WI38 (cell line): ENCODE data around the gene CUX1.

Experiments
- H3K4me3 ChIP-seq: 2 replicates; pipeline ENCODE4 v1.5.1; 2011; ENCODE audit warnings: low read depth, mild to moderate bottlenecking, control low read depth, low read length
- CTCF ChIP-seq: IDR thresholded peaks from 2 replicates; pipeline ENCODE4 v1.5.1; 2012; ENCODE audit warnings: low read depth, mild to moderate bottlenecking, control low read depth, low read length

Gene CUX1

GRCh38 chr7:101954499-101954898 lies 137.1 kb downstream of the CUX1 start:
- no peak for TF ChIP-seq CTCF
- H3K4me3 ChIP-seq = no peak overlapping the region

DNA sequence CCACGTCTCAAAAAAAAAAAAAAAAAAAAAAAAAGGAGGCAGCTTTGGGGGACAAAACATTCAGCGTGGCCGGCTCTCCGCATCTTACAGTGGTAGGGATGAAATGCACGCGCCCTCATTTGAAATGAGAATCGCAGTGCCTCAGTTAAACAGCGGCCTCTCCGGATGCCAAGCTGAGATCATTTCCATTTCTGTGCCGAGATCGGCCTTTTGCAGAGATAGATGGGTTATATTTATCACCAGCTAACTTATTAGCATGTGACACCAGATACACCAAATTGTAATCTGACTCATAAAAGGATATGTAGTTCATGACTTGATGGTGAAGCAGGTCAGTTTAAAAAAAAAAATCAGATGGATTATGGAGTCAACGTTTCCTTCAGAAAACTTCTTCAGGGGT lies 138.7 kb downstream of the CUX1 start:
- no peak for TF ChIP-seq CTCF
- no peak overlapping the region for H3K4me3 ChIP-seq

- no peak for TF ChIP-seq CTCF
These were observed 140.5 kb downstream of the CUX1 start for GRCh38 chr7:101957744-101958525.

GRCh38 chr7:101959342-101959741 lies 141.9 kb downstream of the CUX1 start:
- H3K4me3 ChIP-seq = no peak overlapping the region
- no peak for TF ChIP-seq CTCF

More at GRCh38 chr7:101957744-101958525, 140.5 kb downstream of the CUX1 start:
- H3K4me3 ChIP-seq = no peak overlapping the region

DNA sequence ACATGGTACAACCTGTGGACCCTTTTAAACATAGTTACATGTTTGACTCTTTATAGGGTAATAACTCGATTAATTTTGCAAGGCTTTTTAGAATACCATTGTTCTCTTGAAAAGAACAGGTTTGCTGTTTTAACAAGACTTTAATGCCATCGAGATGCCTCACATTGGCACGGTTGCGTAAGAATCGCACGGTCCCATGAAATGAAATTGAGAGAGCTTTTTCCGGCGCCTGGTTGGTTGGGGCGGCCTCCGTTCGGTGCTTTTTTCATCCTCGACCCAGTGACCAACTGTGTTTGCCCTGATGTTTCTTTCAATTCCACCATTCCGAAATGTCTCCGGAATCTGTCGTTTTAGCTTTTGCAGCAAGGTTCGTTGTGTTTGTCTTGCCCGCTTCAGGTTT lies 142.4 kb downstream of the CUX1 start:
- no peak overlapping the region for H3K4me3 ChIP-seq
- no peak for TF ChIP-seq CTCF

- no peak for TF ChIP-seq CTCF
- no peak overlapping the region for H3K4me3 ChIP-seq
These were observed 142.9 kb downstream of the CUX1 start for GRCh38 chr7:101960323-101960722.

DNA sequence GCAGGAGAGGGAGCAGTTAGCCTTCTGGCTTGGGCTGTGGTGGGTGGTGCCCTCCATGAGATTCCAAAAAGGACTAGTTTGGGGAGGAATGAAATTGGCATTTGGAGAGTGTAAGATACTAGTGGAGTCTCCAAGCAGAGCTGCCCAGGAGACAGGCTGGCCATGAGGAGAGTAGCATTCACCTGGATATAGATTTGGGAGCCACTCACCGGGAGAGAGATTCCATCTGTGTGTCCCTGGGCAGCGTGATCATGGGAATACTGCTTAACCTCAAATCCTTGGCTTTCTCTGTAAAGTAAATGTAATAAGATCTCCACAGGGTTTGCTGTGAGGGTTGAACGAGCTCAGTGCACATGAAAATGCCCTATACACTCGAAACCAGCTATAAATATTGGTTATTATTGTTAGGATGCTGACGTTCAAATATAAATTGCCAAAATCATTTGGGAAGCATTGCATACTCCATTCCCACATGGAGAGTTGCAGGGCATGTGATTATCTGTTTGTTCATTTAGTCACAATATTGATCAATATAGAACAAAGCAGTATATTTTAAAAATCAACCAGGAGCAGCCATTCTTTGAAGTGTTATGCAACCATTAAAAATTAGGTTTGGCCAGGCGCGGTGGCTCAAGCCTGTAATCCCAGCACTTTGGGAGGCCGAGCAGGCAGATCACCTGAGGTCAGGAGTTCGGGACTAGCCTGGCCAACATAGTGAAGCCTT lies 143.7 kb downstream of the CUX1 start:
- TF ChIP-seq CTCF = no peak
- no peak overlapping the region for H3K4me3 ChIP-seq
